HG02759 (cell line): ENCODE results near the gene FPGS.
A peak's percentile ranks its signal among the peaks of the same experiment; 100 is the strongest.
"Not testable (repeated sequence)": the region's sequence is repeated elsewhere in the genome, so short reads cannot be mapped to it uniquely, and the experiment has no call there.

ENCODE experiments used
- ATAC-seq: cut with Tn5 transposase; IDR thresholded peaks from one replicate; pipeline ENCODE4 v1.9.1; 2021; ENCODE audit warnings: mild to moderate bottlenecking, moderate library complexity; ENCODE audit not compliant: unreplicated experiment

FPGS gene

GRCh38 chr9:127770583-127770904 lies 32.1 kb upstream of the FPGS start:
- no peak for ATAC-seq

GRCh38 chr9:127770905-127771569 lies 31.6 kb upstream of the FPGS start:
- peak; percentile 89 for ATAC-seq

- no peak for ATAC-seq
These were observed 31.0 kb upstream of the FPGS start for GRCh38 chr9:127771570-127772189.

GRCh38 chr9:127772603-127773002 lies 30.1 kb upstream of the FPGS start:
- ATAC-seq = no peak

- no peak for ATAC-seq
These were observed 29.4 kb upstream of the FPGS start for GRCh38 chr9:127773272-127773671.

GRCh38 chr9:127773981-127774380 lies 28.7 kb upstream of the FPGS start:
- ATAC-seq = no peak

GRCh38 chr9:127776195-127776923 lies 26.3 kb upstream of the FPGS start:
- ATAC-seq = no peak

- no peak for ATAC-seq
These were observed 25.8 kb upstream of the FPGS start for GRCh38 chr9:127776924-127777289.

GRCh38 chr9:127777368-127777980 lies 25.2 kb upstream of the FPGS start:
- ATAC-seq = no peak

- ATAC-seq = peak; percentile 48
These were observed 24.2 kb upstream of the FPGS start, which contains the start of gene SH2D3C for GRCh38 chr9:127778280-127779135. Gene SH2D3C, minus strand, starts transcription at chr9:127778666. Its CDS starts 39 bp downstream, at chr9:127778627.

- peak; percentile 49 for ATAC-seq
These were observed 23.3 kb upstream of the FPGS start for GRCh38 chr9:127779136-127779981.

GRCh38 chr9:127780126-127780885 lies 22.4 kb upstream of the FPGS start:
- ATAC-seq = no peak

GRCh38 chr9:127780909-127781308 lies 21.8 kb upstream of the FPGS start:
- not testable (repeated sequence) for ATAC-seq

- no peak for ATAC-seq
These were observed 20.9 kb upstream of the FPGS start for GRCh38 chr9:127781806-127782205.

- no peak for ATAC-seq
These were observed 19.3 kb upstream of the FPGS start for GRCh38 chr9:127783111-127784008.

- peak; percentile 56 for ATAC-seq
These were observed 17.4 kb upstream of the FPGS start for GRCh38 chr9:127785023-127785932.
